GM19467 (cell line): ENCODE results near the gene ZC3H8.

Experiments used
- ATAC-seq: cut with Tn5 transposase; IDR thresholded peaks from one replicate; pipeline ENCODE4 v1.9.1; 2021; ENCODE audit warnings: mild to moderate bottlenecking, moderate library complexity; ENCODE audit not compliant: unreplicated experiment

ZC3H8 gene

DNA sequence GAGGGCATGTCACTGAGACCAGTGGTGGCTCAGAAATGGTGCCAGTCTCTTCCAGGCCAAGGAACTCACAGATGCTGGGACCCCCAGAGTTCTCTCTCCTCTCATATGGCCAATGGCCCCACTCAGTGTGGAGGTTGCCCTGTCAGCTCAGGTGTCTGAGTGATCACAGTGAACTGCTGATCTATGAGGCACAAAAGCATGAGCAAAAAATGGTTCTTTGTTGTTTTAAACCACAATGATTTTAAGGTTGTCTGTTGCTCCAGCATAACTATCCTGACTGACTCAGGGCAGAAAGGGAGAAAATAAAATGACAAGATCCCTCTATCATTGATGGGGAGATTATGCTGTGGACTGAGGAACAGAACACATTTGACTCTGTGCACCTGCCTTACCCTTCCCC, 58.9 kb downstream of the ZC3H8 start:
- no peak for ATAC-seq

DNA sequence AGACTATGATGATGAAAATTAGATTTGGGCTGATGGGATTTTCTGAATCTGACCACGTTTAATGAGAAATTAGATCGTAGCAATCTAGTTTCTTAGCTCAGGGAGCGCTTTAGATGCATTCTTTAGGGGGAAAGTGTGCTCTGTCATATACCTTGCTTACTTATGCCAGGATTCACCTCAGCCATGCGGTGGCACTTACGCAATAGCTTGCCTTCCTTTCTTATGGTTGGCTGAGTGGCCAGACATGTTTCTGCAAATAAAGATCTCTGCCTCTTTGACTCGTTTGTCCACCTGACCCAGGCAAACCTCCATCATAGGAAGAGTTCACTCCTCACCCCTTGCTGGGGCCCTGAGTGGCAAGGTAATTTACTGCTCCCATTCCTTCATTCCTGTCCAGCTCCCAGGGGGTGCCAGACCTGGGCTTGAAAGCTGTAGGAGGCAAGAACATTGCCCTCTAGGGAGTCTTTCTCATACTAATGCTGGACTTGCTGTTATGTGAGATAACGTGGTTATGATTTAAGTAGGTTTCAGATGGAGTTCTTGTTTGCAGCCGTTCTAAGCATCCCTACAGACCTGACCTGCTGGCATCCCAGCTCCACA, 59.6 kb downstream of the ZC3H8 start:
- no peak for ATAC-seq

DNA sequence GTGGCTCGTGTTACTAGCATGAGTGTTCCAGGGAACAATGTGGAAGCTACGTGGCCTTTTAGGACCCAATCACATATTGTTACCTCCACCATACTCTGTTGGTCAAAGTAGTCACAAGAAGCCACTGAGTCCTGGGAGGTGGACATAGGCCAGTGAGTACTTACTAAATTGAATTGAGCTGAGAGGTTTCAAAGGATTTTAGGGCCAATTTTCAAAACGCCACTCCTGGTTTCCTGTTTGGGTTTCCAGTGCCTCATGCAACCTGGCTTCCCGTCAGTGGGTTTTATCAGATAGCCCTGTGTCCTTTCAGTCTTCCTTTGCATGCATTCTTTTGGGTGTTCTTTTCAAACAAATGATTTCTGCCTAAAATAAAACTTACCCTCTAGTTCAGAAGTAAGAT, 60.4 kb downstream of the ZC3H8 start:
- ATAC-seq, result no peak

DNA sequence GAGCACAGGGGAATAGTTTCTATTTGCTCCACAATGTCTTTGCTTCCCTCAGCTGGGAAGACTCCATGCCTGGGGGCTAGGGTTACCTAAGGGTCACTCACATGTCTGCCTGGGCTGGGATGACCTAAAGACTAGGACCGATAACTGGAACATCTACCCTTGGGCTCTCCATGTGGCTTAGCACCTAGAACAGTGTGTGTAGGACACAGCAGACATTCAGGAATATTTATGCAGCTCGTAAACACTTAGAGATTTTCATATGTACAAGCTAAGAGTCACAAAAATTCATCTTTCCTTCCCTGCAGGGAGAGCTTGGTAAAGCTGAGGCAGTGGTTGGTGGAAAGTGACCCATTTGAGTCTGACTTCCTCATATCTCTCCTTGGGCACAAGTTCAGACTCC, 60.8 kb downstream of the ZC3H8 start:
- no peak for ATAC-seq

DNA sequence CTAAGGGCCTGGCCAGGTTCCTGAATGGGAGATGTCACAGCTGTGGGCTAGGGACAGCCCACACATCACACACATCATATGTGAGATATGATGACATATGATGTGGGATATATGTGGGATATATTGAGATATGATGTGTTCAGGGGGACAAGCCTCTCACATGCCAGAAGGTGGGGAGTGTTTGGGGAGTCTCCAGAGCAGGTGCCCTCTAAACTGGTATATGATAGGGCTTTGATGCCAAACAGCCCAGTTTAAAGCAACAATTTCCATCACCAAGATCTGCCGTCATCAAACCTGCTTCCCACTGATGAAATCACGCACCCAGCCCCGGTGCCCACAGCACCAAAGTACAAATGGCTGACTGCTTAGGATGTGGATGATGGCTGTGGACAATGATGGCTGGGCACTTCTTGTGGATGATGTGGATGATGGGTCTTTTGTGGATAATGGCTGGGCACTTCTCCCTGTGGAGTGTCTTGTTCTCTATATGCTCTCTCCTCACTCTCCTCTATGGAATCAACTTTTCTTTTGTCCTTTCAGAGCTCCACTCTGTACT, 65.8 kb downstream of the ZC3H8 start:
- no peak for ATAC-seq

DNA sequence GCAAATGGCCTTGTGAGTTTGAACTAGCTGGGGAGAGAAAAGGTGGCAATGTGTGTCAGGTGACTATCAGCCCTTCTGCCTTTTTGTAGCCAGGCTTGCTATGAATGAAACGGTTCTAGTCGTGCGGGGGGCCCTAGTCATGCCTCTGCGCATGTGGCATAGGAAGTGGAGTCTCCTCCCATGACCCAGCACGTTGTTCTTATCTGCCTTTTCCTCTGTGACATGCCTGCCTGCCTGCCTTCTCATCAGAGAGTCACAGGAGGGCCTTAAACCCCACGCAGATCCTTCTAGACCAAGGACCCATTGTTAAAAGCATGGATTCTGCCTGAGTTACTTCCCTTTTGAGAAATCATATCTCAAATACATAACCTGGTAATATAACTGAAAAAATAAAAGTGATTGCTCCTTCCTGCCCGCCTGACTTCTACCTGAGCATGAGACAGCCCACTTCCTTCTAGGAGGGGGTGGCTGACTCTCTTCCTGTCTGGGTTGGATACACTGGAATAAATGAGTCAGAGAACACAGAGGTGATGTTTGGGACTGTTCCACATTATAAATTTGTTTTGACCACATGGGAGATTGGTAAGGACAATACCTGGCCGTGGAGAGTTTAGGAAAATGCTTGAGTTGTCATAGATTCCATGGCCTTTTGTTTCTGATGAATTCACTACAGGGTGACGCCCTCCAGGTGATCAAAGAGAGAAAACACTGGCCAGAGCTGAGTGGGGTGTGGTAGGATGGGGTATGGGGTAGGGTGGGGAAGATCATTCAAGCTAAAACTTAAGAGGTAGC, 66.8 kb downstream of the ZC3H8 start:
- ATAC-seq, result no peak

DNA sequence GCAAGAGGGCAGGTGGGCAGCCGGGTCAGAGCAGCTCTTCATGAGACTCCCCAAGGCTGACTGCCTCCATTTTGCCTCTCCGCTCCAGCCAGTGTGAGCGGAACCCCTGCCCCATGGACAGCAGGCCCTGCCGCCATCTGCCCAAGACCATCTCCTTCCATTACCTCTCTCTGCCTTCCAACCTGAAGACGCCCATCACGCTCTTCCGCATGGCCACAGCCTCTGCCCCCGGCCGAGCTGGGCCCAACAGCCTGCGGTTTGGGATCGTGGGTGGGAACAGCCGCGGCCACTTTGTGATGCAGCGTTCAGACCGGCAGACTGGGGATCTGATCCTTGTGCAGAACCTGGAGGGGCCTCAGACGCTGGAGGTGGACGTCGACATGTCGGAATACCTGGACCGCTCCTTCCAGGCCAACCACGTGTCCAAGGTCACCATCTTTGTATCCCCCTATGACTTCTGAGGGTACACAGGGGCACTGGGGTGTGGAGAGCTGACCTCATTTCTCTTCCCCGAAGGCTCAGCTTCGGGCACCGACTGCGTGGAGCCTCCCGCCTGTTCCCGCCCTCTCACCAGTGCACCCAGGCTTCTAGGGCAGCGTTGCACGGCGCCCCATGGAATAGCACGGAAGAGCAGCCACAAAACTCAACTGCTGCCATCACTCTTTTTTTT, 67.7 kb downstream of the ZC3H8 start:
- ATAC-seq, result no peak

DNA sequence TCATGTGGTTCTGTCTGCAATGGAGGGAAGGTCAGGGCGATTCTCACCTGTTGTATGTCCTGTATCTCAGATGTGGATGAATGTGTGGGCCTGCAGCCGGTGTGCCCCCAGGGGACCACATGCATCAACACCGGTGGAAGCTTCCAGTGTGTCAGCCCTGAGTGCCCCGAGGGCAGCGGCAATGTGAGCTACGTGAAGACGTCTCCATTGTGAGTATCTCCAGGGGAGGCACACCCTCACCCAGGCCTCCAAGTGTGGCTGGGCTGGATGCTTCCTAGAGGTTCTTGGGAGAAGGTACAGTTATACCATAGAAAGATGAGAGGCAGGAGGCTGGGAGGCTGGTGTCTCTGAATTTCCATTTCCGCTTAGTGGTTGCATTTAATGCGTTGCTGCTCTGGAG, 69.7 kb downstream of the ZC3H8 start:
- ATAC-seq, result no peak

DNA sequence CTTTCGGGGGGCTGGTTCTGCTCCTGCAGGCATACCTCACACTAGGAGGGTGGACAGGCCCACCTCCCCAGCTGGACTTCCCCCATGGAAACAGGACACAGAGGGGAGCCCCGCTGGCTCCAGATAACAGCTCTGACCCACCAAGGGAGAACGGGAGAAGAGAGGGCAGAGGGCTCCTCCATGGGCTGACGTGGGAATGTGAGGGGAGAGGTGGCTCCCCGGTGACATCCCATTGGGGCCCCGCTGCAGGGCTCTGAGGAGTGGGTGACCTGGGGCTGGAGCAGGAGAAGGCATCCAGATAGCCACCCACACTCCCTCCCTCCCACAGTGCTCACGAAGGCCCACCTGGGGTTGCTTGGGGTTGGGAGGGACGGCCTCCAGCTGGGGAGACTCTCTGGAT, 70.7 kb downstream of the ZC3H8 start:
- no peak for ATAC-seq

DNA sequence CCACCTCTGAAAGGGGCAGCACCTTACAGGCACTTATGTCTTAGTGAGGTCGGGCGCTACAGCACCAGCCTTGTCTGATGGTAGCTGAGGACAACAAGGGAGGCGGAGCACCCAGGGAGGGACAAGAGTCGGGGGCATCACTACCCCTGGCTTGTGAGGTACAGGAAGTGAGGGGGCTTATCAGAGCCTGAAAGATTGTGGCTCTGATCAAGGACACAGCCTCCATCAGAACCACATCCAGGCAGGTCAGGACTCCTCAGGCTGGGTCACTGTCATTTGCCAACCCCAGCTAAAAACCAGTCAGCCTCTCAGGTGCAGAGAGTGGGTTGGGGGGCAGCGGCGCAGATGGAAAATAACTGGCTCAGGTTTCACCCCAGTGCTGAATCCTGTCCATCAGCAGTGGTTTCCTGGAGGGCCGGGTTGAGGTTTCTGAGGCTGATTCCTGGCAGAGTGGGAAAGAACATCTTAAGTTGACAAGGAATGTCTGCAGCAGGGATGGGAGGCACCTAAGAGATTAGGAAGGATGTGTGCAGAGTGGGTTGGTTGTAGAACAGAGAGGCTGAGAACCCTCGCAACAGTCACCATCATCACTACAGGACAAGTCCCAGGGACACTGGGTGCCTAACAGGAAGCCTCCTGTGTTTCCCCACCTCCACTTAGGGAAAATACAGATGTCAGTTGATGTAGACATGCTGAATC, 71.4 kb downstream of the ZC3H8 start:
- no peak for ATAC-seq

DNA sequence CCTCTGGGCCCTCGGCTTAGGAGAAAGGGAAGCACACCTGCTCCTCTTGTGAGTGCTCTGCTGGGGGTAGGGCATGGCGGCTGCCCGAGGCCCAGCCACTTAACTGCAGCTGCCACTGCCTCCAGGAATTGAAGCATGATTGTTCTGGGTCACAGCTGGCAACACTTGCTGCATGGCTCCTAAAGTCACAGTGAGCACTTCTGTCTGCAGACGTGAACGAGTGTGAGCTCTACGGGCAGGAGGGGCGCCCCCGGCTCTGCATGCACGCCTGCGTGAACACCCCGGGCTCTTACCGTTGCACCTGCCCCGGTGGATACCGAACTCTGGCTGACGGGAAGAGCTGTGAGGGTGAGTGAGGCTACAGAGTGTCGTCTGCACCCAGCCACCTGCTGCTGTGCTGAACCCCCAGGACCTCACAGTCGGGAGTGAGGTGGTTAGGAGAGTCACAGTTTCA, 72.2 kb downstream of the ZC3H8 start:
- no peak for ATAC-seq

DNA sequence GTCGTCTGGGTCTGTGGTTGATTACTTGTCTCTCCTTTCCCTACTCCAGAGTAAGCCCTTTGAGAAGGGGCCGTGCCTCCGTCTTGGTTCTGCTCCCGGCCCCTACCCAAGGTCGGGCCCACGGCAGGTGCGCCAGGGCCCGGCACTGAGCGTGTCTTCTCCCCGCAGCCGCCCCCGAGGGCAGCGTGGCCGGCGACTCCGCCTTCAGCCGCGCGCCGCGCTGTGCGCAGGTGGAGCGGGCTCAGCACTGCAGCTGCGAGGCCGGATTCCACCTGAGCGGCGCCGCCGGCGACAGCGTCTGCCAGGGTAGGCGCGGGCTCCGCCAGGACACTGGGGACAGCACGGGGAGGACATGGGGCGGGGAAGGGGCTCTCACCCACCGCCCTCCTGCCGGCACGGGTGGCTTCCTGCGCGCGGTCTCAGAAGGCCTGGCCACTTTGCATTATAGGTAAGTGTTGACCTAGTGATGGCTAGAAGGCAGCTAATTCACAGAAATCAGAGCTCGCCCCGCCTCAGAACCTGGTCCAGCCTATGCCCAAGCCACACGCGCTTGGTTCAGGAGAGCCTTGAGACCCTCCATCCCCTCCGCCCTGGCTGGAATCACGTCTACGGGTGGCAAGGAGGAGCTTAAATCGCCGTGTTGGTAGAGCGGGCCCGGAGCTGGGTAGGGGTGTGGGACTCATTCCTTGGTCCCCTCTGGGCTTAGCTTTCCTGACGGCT, 73.1 kb downstream of the ZC3H8 start:
- no peak for ATAC-seq

DNA sequence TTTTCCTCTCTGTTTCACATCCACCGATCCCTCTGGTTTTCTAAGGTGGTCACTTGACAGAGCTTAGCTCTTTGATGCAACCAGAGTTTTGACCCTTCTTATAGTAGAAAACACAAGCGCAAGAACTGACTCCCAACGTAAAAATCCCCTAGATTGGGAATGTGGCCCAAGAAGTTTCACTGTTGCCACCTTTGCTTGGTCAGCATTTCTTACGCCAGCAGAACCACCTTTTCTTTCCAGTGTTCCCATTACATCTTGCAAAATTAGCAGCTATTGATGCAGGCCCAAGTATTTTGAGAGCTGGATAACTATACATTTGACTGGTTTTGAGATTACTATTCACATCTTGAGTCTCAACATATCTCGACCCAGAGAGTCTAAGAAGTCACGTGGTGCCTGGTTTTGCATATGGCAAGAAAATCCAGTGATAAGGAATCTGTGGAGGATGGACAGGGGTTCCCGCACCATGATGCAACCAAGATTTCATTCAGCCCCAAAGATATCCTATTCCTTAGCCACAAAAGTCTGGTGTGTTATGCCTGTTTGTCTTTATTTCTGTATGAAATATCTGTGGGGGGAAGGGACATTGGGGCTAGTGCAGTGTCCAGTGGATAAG, 78.8 kb downstream of the ZC3H8 start:
- no peak for ATAC-seq

DNA sequence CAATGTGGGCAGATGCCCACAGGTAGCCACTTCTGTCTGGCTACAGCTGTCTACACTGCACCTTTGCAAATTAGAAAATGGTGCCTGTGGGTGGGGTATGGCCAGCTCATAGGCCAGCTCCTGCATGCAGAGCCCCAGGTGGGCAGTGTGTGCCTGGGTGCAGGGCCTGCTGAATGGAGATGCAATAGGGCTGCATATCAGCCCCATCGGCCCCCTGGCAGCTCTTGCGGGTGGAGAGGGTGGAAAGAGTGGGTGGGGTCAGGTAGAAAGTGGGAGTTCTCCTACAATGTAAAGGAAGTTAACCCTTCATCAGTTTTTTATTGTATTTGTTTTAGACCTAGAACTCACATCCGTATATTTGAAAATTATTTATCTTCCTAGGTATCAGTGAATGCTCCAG, 79.5 kb downstream of the ZC3H8 start:
- ATAC-seq, result no peak

DNA sequence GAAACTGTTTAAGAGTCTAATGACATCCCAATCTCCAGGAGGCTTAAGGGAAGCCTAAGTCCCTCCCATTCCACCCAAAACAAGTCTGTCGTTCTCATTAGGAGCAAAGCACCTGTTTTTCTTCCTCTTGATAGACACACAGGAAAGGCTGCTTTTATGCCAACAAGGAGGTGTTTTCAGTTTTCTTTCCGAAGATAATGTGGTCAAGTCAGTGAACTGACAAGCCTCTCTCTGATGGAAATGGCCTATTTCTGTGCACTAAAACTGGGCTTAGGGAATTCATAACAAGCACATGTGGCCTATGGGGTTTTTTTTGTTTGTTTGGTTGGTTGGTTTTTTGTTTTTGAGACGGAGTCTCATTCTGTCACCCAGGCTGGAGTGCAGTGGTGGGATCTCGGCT, 80.5 kb downstream of the ZC3H8 start:
- ATAC-seq, result no peak

DNA sequence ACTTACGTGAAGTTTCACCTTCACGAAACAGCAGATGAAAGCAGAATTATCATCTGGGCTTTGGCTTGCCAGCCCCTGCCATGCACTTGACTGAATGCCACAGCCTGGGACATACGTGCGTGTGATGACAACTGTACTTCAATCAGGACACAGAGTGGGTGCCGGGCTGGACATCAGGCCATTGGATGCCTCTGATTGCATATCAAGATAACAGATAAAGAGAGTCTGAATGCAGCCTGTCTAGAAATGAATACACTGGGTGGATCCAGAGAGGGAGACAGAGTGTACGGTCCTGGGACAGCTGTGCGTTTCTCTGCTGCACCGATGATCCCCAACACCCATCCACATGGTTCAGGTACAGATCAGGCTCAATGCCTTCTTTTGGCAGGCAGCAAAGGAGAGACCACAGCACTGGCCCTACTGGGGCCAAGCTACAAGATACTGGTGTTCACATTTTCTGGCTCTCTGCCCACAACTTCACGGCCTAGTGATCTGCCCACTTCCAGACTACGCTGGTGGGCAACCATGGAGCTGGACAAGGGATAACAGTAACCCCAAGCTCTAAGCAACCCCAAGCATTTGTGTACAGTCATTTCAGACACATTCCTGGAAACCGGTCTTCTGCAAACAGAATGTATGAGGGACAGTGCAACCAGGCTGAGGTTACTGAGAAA, 81.1 kb downstream of the ZC3H8 start:
- ATAC-seq, result no peak

DNA sequence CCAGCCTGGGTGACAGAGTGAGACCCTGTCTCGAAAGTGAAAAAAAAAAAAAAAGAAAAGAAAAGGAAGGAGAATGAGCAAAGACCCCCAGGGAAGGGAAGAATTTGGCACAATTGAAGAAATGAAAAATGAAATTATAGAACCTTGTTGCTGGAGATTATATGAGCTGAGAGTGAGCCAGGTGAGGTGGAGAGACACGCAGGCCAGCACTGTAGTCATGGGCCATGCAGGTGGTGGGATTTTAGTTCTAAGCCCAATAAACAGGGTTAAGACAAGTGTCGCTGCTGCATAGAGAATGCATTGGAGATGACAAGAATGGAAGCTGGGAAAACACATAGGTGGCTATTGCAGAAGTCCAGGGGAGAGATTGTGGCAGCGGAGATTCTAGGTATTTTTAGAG, 84.3 kb downstream of the ZC3H8 start:
- no peak for ATAC-seq

DNA sequence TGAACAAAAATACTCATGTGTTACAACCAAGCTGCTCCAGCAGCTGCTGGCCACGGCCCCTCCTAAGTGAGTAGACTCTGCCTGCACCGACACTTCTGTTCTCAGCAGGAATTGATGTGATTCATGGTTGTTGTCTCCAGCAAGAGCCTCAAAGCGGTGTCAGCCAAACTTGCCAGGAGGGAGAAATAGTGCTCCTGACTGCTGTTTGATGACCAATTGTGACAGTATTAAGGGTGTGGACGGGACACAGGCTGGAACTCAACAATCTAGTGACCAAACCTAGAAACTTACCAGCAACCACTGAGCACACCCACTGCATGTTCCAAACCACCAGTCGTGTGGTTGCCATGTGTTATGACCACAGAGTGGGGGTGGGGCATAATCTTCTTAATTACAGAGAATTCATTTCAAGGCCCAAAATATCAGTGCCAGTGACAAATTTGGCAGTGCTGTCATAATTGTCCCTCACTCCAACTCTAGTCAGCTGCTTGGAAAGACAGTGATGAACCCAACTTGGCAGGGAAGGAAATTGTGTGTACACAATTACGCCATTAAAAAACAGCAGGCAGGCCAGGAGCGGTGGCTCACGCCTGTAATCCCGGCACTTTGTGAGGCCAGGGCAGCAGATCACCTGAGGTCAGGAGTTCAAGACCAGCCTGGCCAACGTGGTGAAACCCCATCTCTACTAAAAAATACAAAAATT, 86.3 kb downstream of the ZC3H8 start:
- no peak for ATAC-seq
